SK-N-SH (cell line): ENCODE data around the gene DCAF8L2. TPM values are rescaled to one million over a fixed set of nuclear protein-coding genes. Genes with fewer than 3 reads are reported as not detected.
A peak's percentile ranks its signal among the peaks of the same experiment; 100 is the strongest.

ENCODE experiments used
- CTCF ChIA-PET: fragments of 300-600, 350-600 bp; formaldehyde crosslinking; extraction: SDS; loops from one replicate; lab custom pipeline; 2021; lab: Yijun Ruan, JAX
- POLR2A ChIA-PET: fragments of 350-600 bp; sonication (Branson Sonifier 250); formaldehyde crosslinking; extraction: SDS; loops from one replicate; lab custom pipeline; 2020; ENCODE audit warnings: antibody characterized with exemption, inconsistent platforms; lab: Yijun Ruan, JAX
- DNase-seq: peaks from one replicate; pipeline ENCODE4 v3.0.0; 2012
- H2AFZ ChIP-seq: fragments of 200-600 bp; sonication (generic); 2 replicates; pipeline ENCODE4 v1.8.1; 2016; ENCODE audit warnings: antibody characterized with exemption, mild to moderate bottlenecking, low read depth
- H3F3A ChIP-seq: fragments of 200-600 bp; sonication (generic); replicated peaks from 2 replicates; pipeline ENCODE3; 2016; ENCODE audit warnings: antibody characterized with exemption, mild to moderate bottlenecking; ENCODE audit not compliant: insufficient read depth
- H3K27ac ChIP-seq, 2 experiments: fragments of 200-500 bp in 1 of 2; fragments of 200-600 bp in 1 of 2; sonication (Bioruptor generic) in 1 of 2; sonication (generic), shearing (Covaris generic) in 1 of 2; 2 replicates each; pipeline versions ENCODE4 v1.5.1 to v1.6.1; 2014 to 2016; ENCODE audit warnings: low read depth in 2 of 2, inconsistent platforms in 1 of 2, low read length in 1 of 2, mild to moderate bottlenecking in 1 of 2, mixed read lengths in 1 of 2
- H3K27me3 ChIP-seq: fragments of 200-600 bp; sonication (generic), shearing (Covaris generic); 2 replicates; pipeline ENCODE4 v1.6.1; 2016; ENCODE audit warnings: mixed run types; ENCODE audit not compliant: insufficient read depth
- H3K36me3 ChIP-seq, 2 experiments: fragments of 200-500 bp in 1 of 2; fragments of 200-600 bp in 1 of 2; sonication (Bioruptor generic) in 1 of 2; sonication (generic) in 1 of 2; replicated peaks in 1 of 2; 2 replicates each; pipeline versions ENCODE3 to v1.5.1; 2014 to 2016; ENCODE audit warnings: low read length in 1 of 2, mild to moderate bottlenecking in 1 of 2; ENCODE audit not compliant: insufficient read depth in 2 of 2, control insufficient read depth in 1 of 2
- H3K4me1 ChIP-seq, 2 experiments: fragments of 200-500 bp in 1 of 2; fragments of 200-600 bp in 1 of 2; sonication (Bioruptor generic) in 1 of 2; sonication (generic), shearing (Covaris generic) in 1 of 2; 2 replicates each; pipeline versions ENCODE4 v1.5.1 to v1.6.1; 2014 to 2016; ENCODE audit warnings: low read depth in 1 of 2, low read length in 1 of 2, mixed run types in 1 of 2; ENCODE audit not compliant: insufficient read depth in 2 of 2, control insufficient read depth in 1 of 2
- H3K4me2 ChIP-seq: fragments of 200-600 bp; sonication (generic), shearing (Covaris generic); 2 replicates; pipeline ENCODE4 v1.6.1; 2017; ENCODE audit warnings: mixed run types
- H3K4me3 ChIP-seq, 2 experiments: fragments of 200-500 bp in 1 of 2; fragments of 200-600 bp in 1 of 2; sonication (Bioruptor generic) in 1 of 2; sonication (generic), shearing (Covaris generic) in 1 of 2; 2 replicates each; pipeline versions ENCODE4 v1.5.1 to v1.8.1; 2014 to 2016; ENCODE audit warnings: low read depth in 2 of 2, inconsistent platforms in 1 of 2, low read length in 1 of 2, mild to moderate bottlenecking in 1 of 2, mixed read lengths in 1 of 2, moderate library complexity in 1 of 2
- H3K79me2 ChIP-seq: fragments of 200-600 bp; sonication (generic); 2 replicates; pipeline ENCODE4 v1.8.1; 2017; ENCODE audit warnings: mild to moderate bottlenecking; ENCODE audit not compliant: insufficient read depth
- H3K9ac ChIP-seq: fragments of 200-600 bp; sonication (generic); 2 replicates; pipeline ENCODE4 v1.6.1; 2017; ENCODE audit warnings: mixed run types
- H3K9me2 ChIP-seq: fragments of 200-600 bp; sonication (generic); 2 replicates; pipeline ENCODE4 v1.6.1; 2017; ENCODE audit warnings: mixed run types
- H3K9me3 ChIP-seq: fragments of 200-600 bp; sonication (generic); 2 replicates; pipeline ENCODE4 v1.6.1; 2017; ENCODE audit warnings: mixed run types, mild to moderate bottlenecking, moderate library complexity
- H4K20me1 ChIP-seq: fragments of 200-600 bp; sonication (generic); 2 replicates; pipeline ENCODE4 v1.6.1; 2017; ENCODE audit warnings: mild to moderate bottlenecking, mixed run types; ENCODE audit not compliant: insufficient read depth
- CHD2 ChIP-seq: fragments of 150-350 bp; IDR thresholded peaks from 2 replicates; pipeline ENCODE4 v1.6.1; 2018; ENCODE audit warnings: low read length; ENCODE audit not compliant: partially characterized antibody
- CTCF ChIP-seq: fragments of 200-600 bp; sonication (generic); IDR thresholded peaks from 2 replicates; pipeline ENCODE4 v1.6.1; 2017; ENCODE audit warnings: antibody characterized with exemption, mild to moderate bottlenecking, moderate library complexity
- ELF1 ChIP-seq: IDR thresholded peaks from 2 replicates; pipeline ENCODE4 v1.4.0; 2012
- EP300 ChIP-seq, 2 experiments: IDR thresholded peaks; 2 replicates each; pipeline versions ENCODE4 v1.4.0 to v1.6.1; 2012; ENCODE audit warnings: borderline replicate concordance in 1 of 2, low read depth in 1 of 2, low read length in 1 of 2
- FOSL2 ChIP-seq: IDR thresholded peaks from 2 replicates; pipeline ENCODE4 v1.4.0; 2012; ENCODE audit warnings: low read depth, mild to moderate bottlenecking, moderate library complexity, borderline replicate concordance
- FOXM1 ChIP-seq: IDR thresholded peaks from 2 replicates; pipeline ENCODE4 v1.4.0; 2012; ENCODE audit warnings: low read depth, mild to moderate bottlenecking
- GABPA ChIP-seq: IDR thresholded peaks from 2 replicates; pipeline ENCODE4 v1.4.0; 2012; ENCODE audit warnings: low read depth, mild to moderate bottlenecking
- MAX ChIP-seq: IDR thresholded peaks from 2 replicates; pipeline ENCODE4 v1.4.0; 2012; ENCODE audit warnings: low read depth
- MEF2A ChIP-seq: IDR thresholded peaks from 2 replicates; pipeline ENCODE4 v1.4.0; 2012; ENCODE audit warnings: low read depth, borderline replicate concordance
- MXI1 ChIP-seq: IDR thresholded peaks from 2 replicates; pipeline ENCODE4 v1.6.1; 2012; ENCODE audit warnings: mild to moderate bottlenecking, low read depth, low read length, improper control_type of control experiment
- NFIC ChIP-seq: IDR thresholded peaks from 2 replicates; pipeline ENCODE4 v1.4.0; 2012; ENCODE audit warnings: borderline replicate concordance
- NRF1 ChIP-seq: IDR thresholded peaks from 2 replicates; pipeline ENCODE4 v1.6.1; 2012; ENCODE audit warnings: low read depth, mild to moderate bottlenecking, low read length
- RCOR1 ChIP-seq: fragments of 150-350 bp; IDR thresholded peaks from 2 replicates; pipeline ENCODE4 v1.6.1; 2017; ENCODE audit warnings: antibody characterized with exemption, low read length
- SIN3A ChIP-seq: IDR thresholded peaks from 2 replicates; pipeline ENCODE4 v1.6.1; 2012; ENCODE audit warnings: low read depth, mild to moderate bottlenecking, low read length, moderate library complexity, borderline replicate concordance
- SMC3 ChIP-seq: IDR thresholded peaks from 2 replicates; pipeline ENCODE4 v1.6.1; 2012; ENCODE audit warnings: low read depth, low read length, improper control_type of control experiment
- TCF12 ChIP-seq: IDR thresholded peaks from 2 replicates; pipeline ENCODE4 v1.4.0; 2012
- USF1 ChIP-seq: IDR thresholded peaks from 2 replicates; pipeline ENCODE4 v1.4.0; 2012; ENCODE audit warnings: low read depth, borderline replicate concordance
- USF2 ChIP-seq: fragments of 150-350 bp; IDR thresholded peaks from 2 replicates; pipeline ENCODE4 v1.6.1; 2017; ENCODE audit warnings: antibody characterized with exemption, low read length, low read depth, borderline replicate concordance
- YY1 ChIP-seq: IDR thresholded peaks from 2 replicates; pipeline ENCODE4 v1.4.0; 2012; ENCODE audit warnings: low read depth, mild to moderate bottlenecking
- WGBS: methylation state at CpG from one replicate; pipeline ENCODE4 v1.1.6; 2017; ENCODE audit warnings: low lambda C conversion rate; 5-methylcytosine and 5-hydroxymethylcytosine counted together
- polyA plus RNA-seq, 3 experiments: library from polyadenylated mRNA; depleted of rRNA; stranded (reverse); fragments of >200 nt; gene quantifications; 2 replicates each; pipeline ENCODE4 v1.2.3, GENCODE V29; 2012

The DCAF8L2 gene
- polyA plus RNA-seq, 1 of the 3 experiments (the other 2 are of a cell fraction) = 0.33 TPM

GRCh38 chrX:27715610-27716009 is 125.5 kb downstream of the DCAF8L2 start:
- no peak overlapping the region for H3K4me3 ChIP-seq
- ChIA-PET POLR2A (no interaction called here), CTCF (no interaction called here)
- 3% methylated on average over 2 of the region's 2 CpGs for WGBS
- H2AFZ ChIP-seq = no peak overlapping the region
- no peaks in the 10 kb centered on the region for H3K27me3 ChIP-seq
- H3K9me2 ChIP-seq = no peaks in the 10 kb centered on the region
- H3F3A ChIP-seq = no peaks in the 10 kb centered on the region
- TF ChIP-seq MXI1 (no peak), MAX (no peak), GABPA (no peak), USF1 (no peak)
- H3K9ac ChIP-seq = no peak overlapping the region
- no peaks in the 10 kb centered on the region for H3K79me2 ChIP-seq
- no peaks in the 10 kb centered on the region for H3K36me3 ChIP-seq
- no peaks in the 10 kb centered on the region for H4K20me1 ChIP-seq
- H3K27ac ChIP-seq = no peak overlapping the region
- no peak for DNase-seq
- no peak overlapping the region for H3K4me2 ChIP-seq
- no peaks in the 10 kb centered on the region for H3K9me3 ChIP-seq
- no peaks in the 10 kb centered on the region for H3K4me1 ChIP-seq

GRCh38 chrX:27728291-27728690 is 138.1 kb downstream of the DCAF8L2 start:
- TF ChIP-seq NFIC (peak; percentile 15; the same call in 1 of the 2 replicates), SMC3 (no peak)
- TF ChIP-seq, all 33 proteins: peak for 1
- H4K20me1 ChIP-seq = no peaks in the 10 kb centered on the region
- H3K36me3 ChIP-seq = no peaks in the 10 kb centered on the region
- H3K27me3 ChIP-seq = no peaks in the 10 kb centered on the region; the same call in 1 of the 2 replicates
- no peak for DNase-seq
- no peak overlapping the region for H3K27ac ChIP-seq
- WGBS = 2% methylated on average over 3 of the region's 3 CpGs
- no peak overlapping the region for H3K9ac ChIP-seq
- CTCF ChIA-PET = no interaction called here
- peaks cover 2% of the 10 kb centered on the region for H3F3A ChIP-seq
- H3K9me2 ChIP-seq = no peaks in the 10 kb centered on the region
- no peak overlapping the region for H2AFZ ChIP-seq
- H3K4me2 ChIP-seq = no peak overlapping the region
- no peaks in the 10 kb centered on the region for H3K79me2 ChIP-seq
- no peaks in the 10 kb centered on the region for H3K9me3 ChIP-seq
- H3K4me1 ChIP-seq = no peaks in the 10 kb centered on the region
- H3K4me3 ChIP-seq = no peak overlapping the region
- POLR2A ChIA-PET = no interaction called here

- no peaks in the 10 kb centered on the region for H3K9me2 ChIP-seq
- ChIA-PET POLR2A (no interaction called here), CTCF (no interaction called here)
- WGBS = 21% methylated on average over 5 of the region's 5 CpGs
- H3K4me1 ChIP-seq = no peaks in the 10 kb centered on the region
- no peak overlapping the region for H3K4me3 ChIP-seq
- H3K9ac ChIP-seq = no peak overlapping the region
- H3K79me2 ChIP-seq = no peaks in the 10 kb centered on the region
- no peak overlapping the region for H3K27ac ChIP-seq
- no peaks in the 10 kb centered on the region for H3K36me3 ChIP-seq
- H3K4me2 ChIP-seq = no peak overlapping the region
- H3K9me3 ChIP-seq = no peaks in the 10 kb centered on the region
- H4K20me1 ChIP-seq = no peaks in the 10 kb centered on the region
- no peak for DNase-seq
- no peaks in the 10 kb centered on the region for H3F3A ChIP-seq
- H2AFZ ChIP-seq = no peak overlapping the region
- H3K27me3 ChIP-seq = no peaks in the 10 kb centered on the region; the same call in 1 of the 2 replicates
- TF ChIP-seq RCOR1 (no peak), NRF1 (no peak), FOSL2 (no peak), FOXM1 (no peak), NFIC (no peak), USF2 (no peak), YY1 (no peak), MEF2A (no peak), GABPA (no peak), TCF12 (no peak), EP300 (IDR thresholded peaks at IDR 0.05; ENCODE audit: borderline replicate concordance in 1 of 2, low read depth in 1 of 2, low read length in 1 of 2) (no peak), CTCF (no peak), CHD2 (no peak), SIN3A (no peak), ELF1 (no peak)
Measured at GRCh38 chrX:27731962-27732361, 141.8 kb downstream of the DCAF8L2 start.
